IMR-90 (cell line): ENCODE data around the gene IGDCC3. TPM values are rescaled to one million over a fixed set of nuclear protein-coding genes. Genes with fewer than 3 reads are reported as not detected.

ENCODE experiments used
- ATAC-seq: fragments of 200-7000 bp; cut with Tn5 transposase; 2 replicates; pipeline ENCODE4 v1.9.1; 2020; ENCODE audit warnings: low read depth, mild to moderate bottlenecking, moderate library complexity
- BruUV-seq: library from RNA; stranded (reverse); fragments of 400-500 nt; replicated peaks from 2 replicates; lab custom pipeline; 2021; lab: Mats Ljungman, UMichigan
- CTCF ChIA-PET: fragments of 300-600 bp; formaldehyde crosslinking; extraction: SDS; loops from one replicate; lab custom pipeline; 2021; ENCODE audit warnings: antibody characterized with exemption; lab: Yijun Ruan, JAX
- POLR2A ChIA-PET: fragments of 300-600 bp; sonication (Branson Sonifier 250); formaldehyde crosslinking; loops from one replicate; lab custom pipeline; 2022; ENCODE audit warnings: antibody characterized with exemption; ENCODE audit not compliant: unreplicated experiment; lab: Charles Lee
- DNase-seq: peaks from one replicate; pipeline ENCODE4 v3.0.0; 2013
- H2AFZ ChIP-seq: replicated peaks from 2 replicates; pipeline ENCODE3; 2013; ENCODE audit warnings: low read length, mild to moderate bottlenecking; ENCODE audit not compliant: poor library complexity
- H2AK5ac ChIP-seq: 2 replicates; pipeline ENCODE4 v1.6.1; 2013; ENCODE audit warnings: low read depth, low read length, inconsistent platforms
- H2AK9ac ChIP-seq: replicated peaks from 2 replicates; pipeline ENCODE3; 2013; ENCODE audit warnings: mild to moderate bottlenecking, low read depth, low read length, moderate library complexity; ENCODE audit not compliant: poor library complexity
- H2BK120ac ChIP-seq: 2 replicates; pipeline ENCODE4 v1.6.1; 2013; ENCODE audit warnings: low read depth, low read length, inconsistent platforms
- H2BK15ac ChIP-seq: 3 replicates; pipeline ENCODE4 v1.6.1; 2013; ENCODE audit warnings: low read depth, low read length, inconsistent platforms
- H2BK20ac ChIP-seq: 2 replicates; pipeline ENCODE4 v1.6.1; 2013; ENCODE audit warnings: low read depth, mild to moderate bottlenecking, inconsistent platforms, low read length, moderate library complexity
- H2BK5ac ChIP-seq: 2 replicates; pipeline ENCODE4 v1.6.1; 2013; ENCODE audit warnings: mild to moderate bottlenecking, low read depth, low read length, inconsistent platforms; ENCODE audit not compliant: poor library complexity, severe bottlenecking
- H3K14ac ChIP-seq: replicated peaks from 2 replicates; pipeline ENCODE4 v1.6.1; 2013; ENCODE audit warnings: low read depth, low read length, inconsistent platforms
- H3K18ac ChIP-seq: 2 replicates; pipeline ENCODE4 v1.6.1; 2013; ENCODE audit warnings: low read depth, low read length, control low read depth
- H3K23ac ChIP-seq: 2 replicates; pipeline ENCODE4 v1.6.1; 2013; ENCODE audit warnings: low read depth, low read length, inconsistent platforms
- H3K27ac ChIP-seq: 2 replicates; pipeline ENCODE4 v1.5.1; 2013; ENCODE audit warnings: mild to moderate bottlenecking, control low read depth, low read length; ENCODE audit not compliant: insufficient read depth
- H3K27me3 ChIP-seq: 2 replicates; pipeline ENCODE4 v1.6.1; 2013; ENCODE audit warnings: low read length; ENCODE audit not compliant: control insufficient read depth, insufficient read depth
- H3K36me3 ChIP-seq: 2 replicates; pipeline ENCODE4 v1.6.1; 2013; ENCODE audit warnings: low read length, mixed read lengths; ENCODE audit not compliant: control insufficient read depth, insufficient read depth
- H3K4ac ChIP-seq: 2 replicates; pipeline ENCODE4 v1.6.1; 2013; ENCODE audit warnings: low read depth, low read length, inconsistent platforms
- H3K4me1 ChIP-seq: 2 replicates; pipeline ENCODE4 v1.6.1; 2013; ENCODE audit warnings: low read length, mixed read lengths; ENCODE audit not compliant: control insufficient read depth, insufficient read depth
- H3K4me2 ChIP-seq: 2 replicates; pipeline ENCODE4 v1.6.1; 2013; ENCODE audit warnings: low read depth, mild to moderate bottlenecking, control low read depth, low read length, moderate library complexity
- H3K4me3 ChIP-seq: 2 replicates; pipeline ENCODE4 v1.5.1; 2013; ENCODE audit warnings: low read depth, mild to moderate bottlenecking, control low read depth, low read length, moderate library complexity; ENCODE audit not compliant: insufficient read depth
- H3K56ac ChIP-seq: 2 replicates; pipeline ENCODE4 v1.6.1; 2013; ENCODE audit warnings: low read length, inconsistent platforms; ENCODE audit not compliant: insufficient read depth; ENCODE audit errors: extremely low read depth
- H3K79me1 ChIP-seq, 2 experiments: 2 replicates each; pipeline ENCODE4 v1.6.1; 2013; ENCODE audit warnings: low read length in 2 of 2, inconsistent platforms in 1 of 2, low read depth in 1 of 2
- H3K9ac ChIP-seq: 2 replicates; pipeline ENCODE4 v1.6.1; 2013; ENCODE audit warnings: low read depth, low read length, control low read depth
- H3K9me1 ChIP-seq: 2 replicates; pipeline ENCODE4 v1.6.1; 2013; ENCODE audit warnings: low read length, inconsistent platforms; ENCODE audit not compliant: insufficient read depth
- H3K9me3 ChIP-seq: 2 replicates; pipeline ENCODE4 v1.6.1; 2013; ENCODE audit warnings: low read length; ENCODE audit not compliant: control insufficient read depth, insufficient read depth
- H4K20me1 ChIP-seq: 2 replicates; pipeline ENCODE4 v1.6.1; 2013; ENCODE audit warnings: low read length, inconsistent platforms; ENCODE audit not compliant: insufficient read depth
- H4K5ac ChIP-seq: 2 replicates; pipeline ENCODE4 v1.6.1; 2013; ENCODE audit warnings: mild to moderate bottlenecking, low read depth, low read length, control low read depth
- H4K8ac ChIP-seq, 2 experiments: 2 replicates each; pipeline ENCODE4 v1.6.1; 2013; ENCODE audit warnings: low read depth in 2 of 2, low read length in 2 of 2, control low read depth in 1 of 2, inconsistent platforms in 1 of 2
- H4K91ac ChIP-seq: 2 replicates; pipeline ENCODE4 v1.6.1; 2013; ENCODE audit warnings: low read depth, low read length, inconsistent platforms; ENCODE audit not compliant: insufficient read depth
- BHLHE40 ChIP-seq: fragments of 150-350 bp; IDR thresholded peaks from 2 replicates; pipeline ENCODE4 v1.6.1; 2016; ENCODE audit warnings: mild to moderate bottlenecking, low read depth, low read length
- CEBPB ChIP-seq: IDR thresholded peaks from 2 replicates; pipeline ENCODE4 v1.6.1; 2012; ENCODE audit warnings: low read depth, low read length, improper control_type of control experiment
- CTCF ChIP-seq: conservative IDR thresholded peaks from 2 replicates; pipeline ENCODE4 v1.5.1; 2012; ENCODE audit warnings: mild to moderate bottlenecking, low read depth, low read length, improper control_type of control experiment
- FOS ChIP-seq: fragments of 150-350 bp; IDR thresholded peaks from 2 replicates; pipeline ENCODE4 v1.6.1; 2016; ENCODE audit warnings: low read depth, low read length
- MAFK ChIP-seq: IDR thresholded peaks from 2 replicates; pipeline ENCODE4 v1.6.1; 2012; ENCODE audit warnings: low read depth, low read length, improper control_type of control experiment
- MAZ ChIP-seq: IDR thresholded peaks from 2 replicates; pipeline ENCODE4 v1.6.1; 2012; ENCODE audit warnings: low read depth, mild to moderate bottlenecking, low read length, improper control_type of control experiment, moderate library complexity, borderline replicate concordance
- NFE2L2 ChIP-seq: fragments of 150-350 bp; IDR thresholded peaks from 2 replicates; pipeline ENCODE4 v1.6.1; 2016; ENCODE audit warnings: low read depth, mild to moderate bottlenecking, low read length
- POLR2A ChIP-seq: IDR thresholded peaks from 2 replicates; pipeline ENCODE4 v1.6.1; 2012; ENCODE audit warnings: mild to moderate bottlenecking, low read depth, low read length
- RAD21 ChIP-seq: IDR thresholded peaks from 2 replicates; pipeline ENCODE4 v1.6.1; 2012; ENCODE audit warnings: low read length, improper control_type of control experiment
- RFX5 ChIP-seq: IDR thresholded peaks from 2 replicates; pipeline ENCODE4 v1.8.0; 2012; ENCODE audit warnings: low read depth, mild to moderate bottlenecking, low read length, moderate library complexity
- WGBS, 2 experiments: methylation state at CpG; one replicate each; pipeline versions ENCODE4 v1.1.5 to v1.1.7; 2013; ENCODE audit warnings: missing lambda C conversion rate in 2 of 2; ENCODE audit not compliant: insufficient read length in 1 of 2; ENCODE audit errors: extremely low coverage in 2 of 2; 5-methylcytosine and 5-hydroxymethylcytosine counted together
- dilution Hi-C: fragments of 300-500 bp; cut with HindIII; formaldehyde crosslinking; loops from one replicate; pipeline ENCODE4 v1.14.3; 2018; ENCODE audit warnings: low sequenced_read_pairs; ENCODE audit not compliant: unreplicated experiment
- in situ Hi-C: fragments of 300-500 bp; cut with MboI; formaldehyde crosslinking; loops from 3 replicates; pipeline ENCODE4 v1.14.3; 2019; ENCODE audit warnings: low sequenced_read_pairs, inconsistent platforms, mixed read lengths
- intact Hi-C: fragments of 100-400 bp; cut with micrococcal nuclease; formaldehyde crosslinking; loops from 2 replicates; pipeline ENCODE4 v1.10.0; 2022
- polyA plus RNA-seq, 3 experiments: library from polyadenylated mRNA; depleted of rRNA; stranded (reverse); fragments of >200 nt; gene quantifications; 2 replicates each; pipeline ENCODE4 v1.2.3, GENCODE V29; 2012; ENCODE audit warnings: low replicate concordance in 1 of 3
- total RNA-seq: library from RNA; depleted of rRNA; stranded (reverse); fragments of >200 nt; gene quantifications from 2 replicates; pipeline ENCODE4 v1.2.3, GENCODE V29; 2012
- TF ChIP-seq, protein P1 (sequence below): fragments of 150-350 bp; IDR thresholded peaks from 2 replicates; pipeline ENCODE4 v1.6.1; 2017; ENCODE audit warnings: mild to moderate bottlenecking, antibody characterized with exemption, low read length, low read depth
- TF ChIP-seq, protein P2 (sequence below): fragments of 150-350 bp; IDR thresholded peaks from 2 replicates; pipeline ENCODE4 v1.6.1; 2016; ENCODE audit warnings: low read depth, mild to moderate bottlenecking, low read length, moderate library complexity, borderline replicate concordance

Gene IGDCC3
- total and polyA plus RNA-seq, 2 of the 4 experiments (the other 2 are of a cell fraction), result 0.18 to 0.19 TPM

DNA sequence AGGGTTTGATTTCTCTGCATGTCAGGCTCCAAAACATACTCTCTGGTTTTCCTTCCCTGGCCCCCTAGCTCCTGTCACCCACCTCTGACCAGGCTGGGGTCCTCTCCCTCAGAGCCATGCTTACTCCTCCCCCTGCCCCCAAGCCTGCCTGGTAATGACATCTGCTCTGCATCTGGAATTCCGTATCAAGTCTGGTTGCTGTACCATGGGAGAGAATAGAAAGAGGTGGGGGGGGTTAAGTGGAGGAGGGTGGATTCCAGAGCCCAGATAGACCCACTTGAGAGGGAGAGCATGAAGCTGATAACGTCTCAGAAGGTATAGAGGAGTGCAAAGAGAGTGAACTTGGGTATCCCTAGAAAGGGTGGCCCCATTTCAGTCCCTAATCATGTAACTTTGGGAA, 40.8 kb upstream of the IGDCC3 start:
- Histone ChIP-seq H4K20me1 (peaks cover 5% of the 10 kb centered on the region; the same call in 1 of the 2 replicates), H3K56ac (no peak overlapping the region)

More for the DNA sequence above, 40.8 kb upstream of the IGDCC3 start:
- Histone ChIP-seq H3K23ac (no peak overlapping the region), H3K14ac (no peak overlapping the region), H2AK5ac (no peak overlapping the region), H4K5ac (no peak overlapping the region), H2BK20ac (no peak overlapping the region), H3K79me1 (peaks cover 0 to 22% of the 10 kb centered on the region in 2 experiments; a peak in 2 of 4 replicates), H2BK5ac (no peak overlapping the region), H3K4ac (no peak overlapping the region), H2BK120ac (no peak overlapping the region), H3K4me1 (peaks cover 19% of the 10 kb centered on the region), H4K8ac (no peak overlapping the region), H2AFZ (no peak overlapping the region), H2BK15ac (no peak overlapping the region), H3K27me3 (peaks cover 11% of the 10 kb centered on the region; the same call in 1 of the 2 replicates), H3K36me3 (no peaks in the 10 kb centered on the region), H2AK9ac (no peak overlapping the region), H3K9me3 (no peaks in the 10 kb centered on the region), H3K4me2 (no peak overlapping the region), H3K9me1 (peaks cover 19% of the 10 kb centered on the region), H3K9ac (no peak overlapping the region), H4K91ac (no peak overlapping the region), H3K4me3 (no peak overlapping the region), H3K27ac (no peak overlapping the region), H3K18ac (no peak overlapping the region)
- in situ Hi-C loops, result no loop called here
- DNase-seq (no peak), ATAC-seq (no peak)
- 86% methylated on average over 1 of the region's 2 CpGs; no CpG with 5 or more reads in 1 of the 2 experiments for WGBS, 2 experiments
- no TSS peak for BruUV-seq
- ChIA-PET CTCF (no interaction called here), POLR2A (no interaction called here)
- dilution Hi-C loops, result no loop called here
- intact Hi-C loops, result no loop called here
- TF ChIP-seq RAD21 (no peak), MAFK (no peak), CEBPB (no peak), POLR2A (no peak), FOS (no peak), RFX5 (no peak), CTCF (no peak), NFE2L2 (no peak), BHLHE40 (no peak), MAZ (no peak)
- TF ChIP-seq, protein P1, sequence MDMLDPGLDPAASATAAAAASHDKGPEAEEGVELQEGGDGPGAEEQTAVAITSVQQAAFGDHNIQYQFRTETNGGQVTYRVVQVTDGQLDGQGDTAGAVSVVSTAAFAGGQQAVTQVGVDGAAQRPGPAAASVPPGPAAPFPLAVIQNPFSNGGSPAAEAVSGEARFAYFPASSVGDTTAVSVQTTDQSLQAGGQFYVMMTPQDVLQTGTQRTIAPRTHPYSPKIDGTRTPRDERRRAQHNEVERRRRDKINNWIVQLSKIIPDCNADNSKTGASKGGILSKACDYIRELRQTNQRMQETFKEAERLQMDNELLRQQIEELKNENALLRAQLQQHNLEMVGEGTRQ, result no peak
- TF ChIP-seq, protein P2, sequence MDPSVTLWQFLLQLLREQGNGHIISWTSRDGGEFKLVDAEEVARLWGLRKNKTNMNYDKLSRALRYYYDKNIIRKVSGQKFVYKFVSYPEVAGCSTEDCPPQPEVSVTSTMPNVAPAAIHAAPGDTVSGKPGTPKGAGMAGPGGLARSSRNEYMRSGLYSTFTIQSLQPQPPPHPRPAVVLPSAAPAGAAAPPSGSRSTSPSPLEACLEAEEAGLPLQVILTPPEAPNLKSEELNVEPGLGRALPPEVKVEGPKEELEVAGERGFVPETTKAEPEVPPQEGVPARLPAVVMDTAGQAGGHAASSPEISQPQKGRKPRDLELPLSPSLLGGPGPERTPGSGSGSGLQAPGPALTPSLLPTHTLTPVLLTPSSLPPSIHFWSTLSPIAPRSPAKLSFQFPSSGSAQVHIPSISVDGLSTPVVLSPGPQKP, result no peak
